22Rv1 (cell line): Measurements from ENCODE around the gene IL23R.

Experiments used
- H3K27ac ChIP-seq: fragments of 450-650 bp; 2 replicates; pipeline ENCODE4 v1.5.1; 2017
- ZFX ChIP-seq: fragments of 450-650 bp; IDR thresholded peaks from 2 replicates; pipeline ENCODE4 v1.6.1; 2017; ENCODE audit warnings: antibody characterized with exemption, borderline replicate concordance
- TF ChIP-seq, protein P1 (sequence below): fragments of 450-650 bp; IDR thresholded peaks from 2 replicates; pipeline ENCODE4 v1.5.1; 2017; ENCODE audit warnings: mild to moderate bottlenecking

IL23R gene

DNA sequence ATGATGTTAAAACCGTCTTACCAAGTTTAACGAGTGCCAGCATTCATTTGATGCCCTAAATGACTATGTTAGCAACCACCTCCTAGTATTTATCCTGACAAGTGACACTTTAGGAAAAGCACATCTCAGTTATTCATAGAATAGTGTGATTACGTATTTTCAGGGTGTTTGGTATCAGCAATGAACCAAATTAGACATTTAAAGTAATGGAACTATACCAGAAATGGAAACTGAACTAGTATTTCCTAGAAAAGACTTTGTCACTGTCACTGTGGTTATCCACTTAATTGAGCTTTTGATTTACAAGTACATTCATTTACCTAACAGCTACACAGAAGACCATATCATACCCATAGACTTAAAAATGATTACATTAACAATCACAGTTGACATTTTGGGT, 137.8 kb downstream of the IL23R start:
- no peak overlapping the region for H3K27ac ChIP-seq
- no peak for TF ChIP-seq ZFX
- TF ChIP-seq, protein P1, sequence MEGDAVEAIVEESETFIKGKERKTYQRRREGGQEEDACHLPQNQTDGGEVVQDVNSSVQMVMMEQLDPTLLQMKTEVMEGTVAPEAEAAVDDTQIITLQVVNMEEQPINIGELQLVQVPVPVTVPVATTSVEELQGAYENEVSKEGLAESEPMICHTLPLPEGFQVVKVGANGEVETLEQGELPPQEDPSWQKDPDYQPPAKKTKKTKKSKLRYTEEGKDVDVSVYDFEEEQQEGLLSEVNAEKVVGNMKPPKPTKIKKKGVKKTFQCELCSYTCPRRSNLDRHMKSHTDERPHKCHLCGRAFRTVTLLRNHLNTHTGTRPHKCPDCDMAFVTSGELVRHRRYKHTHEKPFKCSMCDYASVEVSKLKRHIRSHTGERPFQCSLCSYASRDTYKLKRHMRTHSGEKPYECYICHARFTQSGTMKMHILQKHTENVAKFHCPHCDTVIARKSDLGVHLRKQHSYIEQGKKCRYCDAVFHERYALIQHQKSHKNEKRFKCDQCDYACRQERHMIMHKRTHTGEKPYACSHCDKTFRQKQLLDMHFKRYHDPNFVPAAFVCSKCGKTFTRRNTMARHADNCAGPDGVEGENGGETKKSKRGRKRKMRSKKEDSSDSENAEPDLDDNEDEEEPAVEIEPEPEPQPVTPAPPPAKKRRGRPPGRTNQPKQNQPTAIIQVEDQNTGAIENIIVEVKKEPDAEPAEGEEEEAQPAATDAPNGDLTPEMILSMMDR = no peak

DNA sequence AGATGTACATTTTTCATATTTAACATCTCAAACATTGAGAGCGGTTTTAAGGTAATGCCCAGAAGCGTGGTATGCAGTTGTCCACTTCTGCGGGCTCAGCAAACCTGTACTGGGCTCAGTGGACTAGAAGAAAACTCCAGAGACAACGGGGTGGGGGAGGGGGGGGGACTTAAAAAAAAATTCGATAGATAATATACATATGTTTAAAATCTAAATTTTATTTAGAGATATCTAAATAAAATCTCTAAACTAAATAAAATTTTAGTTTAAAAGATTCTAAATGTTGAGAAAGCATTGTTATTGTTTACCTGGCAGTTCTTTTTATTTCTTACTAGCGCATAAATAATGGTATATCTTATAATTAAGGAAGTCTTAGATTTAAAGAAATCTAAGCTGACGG, 140.3 kb downstream of the IL23R start:
- TF ChIP-seq ZFX = no peak
- TF ChIP-seq, protein P1 = no peak
- no peak overlapping the region for H3K27ac ChIP-seq

DNA sequence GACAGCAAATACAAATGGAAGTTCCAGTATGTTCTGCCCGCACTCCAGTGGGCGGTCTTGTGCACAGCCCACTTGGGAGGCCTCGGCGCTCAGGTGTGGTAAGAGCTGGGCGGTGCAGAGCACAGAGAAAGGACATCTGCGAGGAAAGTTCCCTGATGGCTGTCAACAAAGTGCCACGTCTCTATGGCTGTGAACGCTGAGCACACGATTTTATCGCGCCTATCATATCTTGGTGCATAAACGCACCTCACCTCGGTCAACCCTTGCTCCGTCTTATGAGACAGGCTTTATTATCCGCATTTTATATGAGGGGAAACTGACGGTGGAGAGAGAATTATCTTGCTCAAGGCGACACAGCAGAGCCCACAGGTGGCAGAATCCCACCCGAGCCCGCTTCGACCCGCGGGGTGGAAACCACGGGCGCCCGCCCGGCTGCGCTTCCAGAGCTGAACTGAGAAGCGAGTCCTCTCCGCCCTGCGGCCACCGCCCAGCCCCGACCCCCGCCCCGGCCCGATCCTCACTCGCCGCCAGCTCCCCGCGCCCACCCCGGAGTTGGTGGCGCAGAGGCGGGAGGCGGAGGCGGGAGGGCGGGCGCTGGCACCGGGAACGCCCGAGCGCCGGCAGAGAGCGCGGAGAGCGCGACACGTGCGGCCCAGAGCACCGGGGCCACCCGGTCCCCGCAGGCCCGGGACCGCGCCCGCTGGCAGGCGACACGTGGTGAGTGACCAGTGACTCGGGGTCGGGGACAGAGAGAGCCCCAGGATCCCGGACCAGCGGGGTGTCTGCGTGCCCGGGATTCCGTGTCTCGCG, 141.2 kb downstream of the IL23R start, which contains the start of gene IL12RB2:
Gene IL12RB2 (plus strand): TSS at position 623 of the 810 bp plus-strand sequence. CDS start 12,496 bp downstream, outside the sequence.
- H3K27ac ChIP-seq = no peak within 1 kb of the TSS
- TF ChIP-seq, protein P1 = no peak
- TF ChIP-seq ZFX = no peak

DNA sequence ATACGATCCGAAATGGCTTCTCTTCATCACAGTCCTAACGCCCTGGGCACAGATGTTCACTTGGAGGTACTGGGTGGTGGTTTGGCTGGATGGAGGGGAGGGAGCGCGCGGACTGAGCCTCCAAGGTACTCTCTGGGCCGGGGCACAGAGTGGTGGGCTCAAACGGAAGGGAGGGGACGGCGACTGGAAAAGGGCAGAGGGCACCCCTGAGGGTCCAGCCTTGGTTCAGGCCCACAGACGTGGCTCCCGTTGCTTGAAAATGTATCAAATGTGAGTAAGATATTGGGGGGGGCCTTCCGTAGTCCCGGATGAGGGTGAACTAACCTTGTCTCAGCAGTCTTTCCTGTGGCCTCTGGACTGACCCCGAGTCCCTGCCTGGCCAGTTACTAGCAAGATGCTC, 141.9 kb downstream of the IL23R start:
- H3K27ac ChIP-seq = no peak overlapping the region
- TF ChIP-seq ZFX = no peak
- TF ChIP-seq, protein P1 = no peak
